ENCODE results near the gene ROBO1. TPM values are rescaled to one million over a fixed set of nuclear protein-coding genes. Genes with fewer than 3 reads are reported as not detected.

ROBO1 gene
- total and polyA plus RNA-seq, 2 of the 8 experiments (the other 6 are each of a cell fraction or from before 2014, with no cell fraction given), result 51.4 to 91.0 TPM

- Histone ChIP-seq H2BK12ac (ENCODE audit: low read depth, low read length) (no peak overlapping the region), H4K91ac (replicated peaks; ENCODE audit: insufficient read length, low read length) (no peak overlapping the region), H2AFZ (ENCODE audit: low read length) (no peak overlapping the region), H3K79me1 (ENCODE audit: low read depth, low read length) (no peaks in the 10 kb centered on the region), H3K27me3 (replicated peaks in 1 of 4; ENCODE audit: control insufficient read depth in 3 of 4, extremely low read depth in 1 of 4, insufficient read depth in 3 of 4, low read length in 3 of 4) (no peaks in the 10 kb centered on the region), H3K18ac (ENCODE audit: extremely low read depth, low read length) (no peak overlapping the region), H3K56ac (replicated peaks; ENCODE audit: insufficient read length, low read depth, low read length) (no peak overlapping the region), H2BK15ac (ENCODE audit: low read length) (no peak overlapping the region), H4K8ac (ENCODE audit: extremely low read depth, insufficient read depth, low read length) (no peak overlapping the region), H3K4me1 (replicated peaks in 1 of 4; ENCODE audit: control insufficient read depth in 3 of 4, insufficient read depth in 4 of 4, low read length in 3 of 4) (no peaks in the 10 kb centered on the region), H3K9me3 (ENCODE audit: insufficient read depth in 2 of 2, low read depth in 1 of 2, low read length in 1 of 2) (no peaks in the 10 kb centered on the region), H3K4ac (replicated peaks; ENCODE audit: insufficient read length, low read depth, low read length) (no peak overlapping the region), H3K79me2 (ENCODE audit: control insufficient read depth in 1 of 2, insufficient read depth in 2 of 2, low read length in 2 of 2) (no peaks in the 10 kb centered on the region), H3K27ac (ENCODE audit: low read depth, low read length) (no peak overlapping the region), H2AK5ac (ENCODE audit: low read depth, low read length) (no peak overlapping the region), H3K4me3 (ENCODE audit: extremely low read depth in 1 of 4, insufficient read depth in 2 of 4, low read depth in 3 of 4, low read length in 4 of 4) (no peak overlapping the region), H3K14ac (ENCODE audit: insufficient read length) (no peak overlapping the region), H2BK5ac (ENCODE audit: low read depth, low read length) (no peak overlapping the region), H3K4me2 (ENCODE audit: insufficient read depth in 1 of 2, low read depth in 2 of 2, low read length in 2 of 2) (no peak overlapping the region), H3K23me2 (ENCODE audit: low read depth, low read length) (no peaks in the 10 kb centered on the region), H2BK20ac (ENCODE audit: low read length) (no peak overlapping the region), H3K9ac (replicated peaks in 1 of 4; ENCODE audit: extremely low read depth in 1 of 4, low read depth in 3 of 4, low read length in 3 of 4) (no peak overlapping the region), H3K23ac (ENCODE audit: insufficient read length) (no peak overlapping the region), H4K5ac (ENCODE audit: insufficient read length, low read depth, low read length) (no peak overlapping the region), H4K20me1 (replicated peaks in 1 of 2; ENCODE audit: control insufficient read depth in 1 of 2, insufficient read depth in 2 of 2, low read length in 2 of 2) (peaks cover 0 to 2% of the 10 kb centered on the region in 2 experiments), H2BK120ac (replicated peaks; ENCODE audit: low read depth, low read length) (no peak overlapping the region), H3K36me3 (ENCODE audit: control insufficient read depth in 2 of 4, insufficient read depth in 4 of 4, low read length in 3 of 4) (peaks cover 0 to 14% (median 1%) of the 10 kb centered on the region in 4 experiments; a peak in 3 of 8 replicates)
- FAIRE-seq, result no peak
- ChIA-PET POLR2A (ENCODE audit: partially characterized antibody) (no interaction called here), CTCF (ENCODE audit: partially characterized antibody) (no interaction called here)
- 97% methylated on average over 4 of the region's 4 CpGs; no CpG with 5 or more reads in 1 of the 2 experiments for whole genome bisulfite sequencing, 2 experiments (ENCODE audit: extremely low coverage in 1 of 2, insufficient coverage in 1 of 2, insufficient read length in 1 of 2, insufficient replicate concordance in 2 of 2, low coverage in 1 of 2, low lambda C conversion rate in 2 of 2, missing lambda C conversion rate in 1 of 2)
- TF ChIP-seq POLR2AphosphoS5 (IDR thresholded peaks at IDR 0.05; ENCODE audit: low read depth, low read length), result no peak
- DNase-seq (ENCODE audit: low read depth in 1 of 2, low spot score in 2 of 2), result no peak
Observed at GRCh38 chr3:78687520-78687919, 1080.3 kb downstream of the ROBO1 start.
